ENCODE data around the gene TMEM181.
"Not testable (repeated sequence)": the region's sequence is repeated elsewhere in the genome, so short reads cannot be mapped to it uniquely, and the experiment has no call there.

Gene TMEM181

GRCh38 chr6:158663625-158664165, 103.8 kb downstream of the TMEM181 start:
- no peak for DNase-seq

DNA sequence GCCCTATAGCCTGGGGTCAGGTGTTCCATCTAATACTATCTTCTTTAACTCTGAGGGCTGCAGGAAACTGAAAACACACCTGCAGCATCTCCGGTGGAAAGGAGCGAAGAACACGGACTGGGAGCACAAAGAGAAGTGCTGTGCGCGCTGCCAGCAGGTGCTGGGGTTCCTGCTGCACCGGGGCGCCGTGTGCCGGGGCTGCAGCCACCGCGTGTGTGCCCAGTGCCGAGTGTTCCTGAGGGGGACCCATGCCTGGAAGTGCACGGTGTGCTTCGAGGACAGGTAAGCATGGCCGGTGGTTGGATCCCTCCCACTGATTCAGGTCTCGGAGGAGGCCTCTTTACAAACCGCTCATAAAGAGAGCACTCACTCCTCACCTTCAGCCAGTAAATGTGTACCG, 105.4 kb downstream of the TMEM181 start:
- no peak for DNase-seq

DNA sequence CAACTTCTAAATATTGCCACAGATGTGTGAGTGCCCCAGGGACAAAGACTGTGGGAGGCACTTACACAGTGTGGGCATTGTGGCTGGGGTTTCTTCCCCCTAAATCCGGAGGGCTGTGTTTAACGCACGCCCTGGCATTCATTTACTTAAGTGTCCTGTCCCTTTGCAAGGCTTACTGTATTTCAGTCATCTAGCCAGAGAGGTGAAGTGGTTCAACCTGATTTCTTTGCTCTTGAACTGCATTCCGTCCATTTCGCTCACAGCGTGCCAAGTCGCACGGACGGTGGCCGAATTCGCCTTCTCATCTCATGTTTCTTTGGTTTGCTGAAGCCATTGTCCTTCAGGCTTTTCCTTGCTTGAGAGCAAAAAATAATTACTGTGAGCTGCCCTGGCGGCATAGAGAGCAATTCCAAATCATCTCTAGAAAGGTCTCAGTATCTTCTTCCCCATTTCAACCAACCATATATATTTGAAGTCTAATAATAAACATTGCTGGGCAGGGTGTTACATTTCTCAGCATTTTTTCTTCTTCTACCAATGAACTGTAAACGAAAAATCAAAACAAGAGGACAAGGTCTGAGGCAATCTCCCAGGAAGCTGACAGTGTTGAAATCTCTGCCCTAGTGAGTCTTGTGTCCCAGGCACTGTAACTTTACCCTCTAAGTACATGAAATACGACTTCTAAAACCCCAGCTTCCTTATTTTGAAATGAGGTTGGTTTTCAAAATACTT, 106.9 kb downstream of the TMEM181 start:
- no peak for DNase-seq

DNA sequence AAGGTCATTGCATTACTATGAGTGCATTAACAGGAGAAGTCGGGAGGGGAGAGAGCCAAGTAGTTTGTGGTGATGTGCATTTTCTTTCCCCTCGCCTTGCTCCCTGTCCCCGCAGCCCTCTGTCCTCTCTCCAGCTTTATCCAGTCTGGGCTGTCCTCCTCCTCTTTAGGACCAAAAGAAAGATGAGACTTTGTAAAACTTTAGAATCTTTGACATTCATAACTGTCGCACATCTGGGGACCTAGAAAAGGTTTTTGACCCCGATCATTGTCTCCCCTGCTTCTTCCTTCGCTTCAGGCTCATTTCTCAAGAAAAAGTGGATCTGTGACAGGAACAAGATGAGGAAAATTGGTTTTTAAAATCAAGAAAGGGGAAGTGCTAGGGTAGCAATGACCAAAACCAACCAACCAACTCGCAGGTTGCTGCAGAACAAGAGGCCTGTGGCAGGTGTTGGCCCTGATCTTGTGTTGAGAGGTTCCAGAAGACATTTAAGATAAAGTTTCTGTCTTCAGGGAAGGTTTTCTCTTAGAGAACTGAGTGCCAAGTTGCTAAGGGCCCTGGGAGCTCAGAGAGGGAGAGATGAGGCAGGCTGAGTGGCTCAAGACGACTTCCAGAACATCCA, 107.6 kb downstream of the TMEM181 start:
- DNase-seq, result no peak

DNA sequence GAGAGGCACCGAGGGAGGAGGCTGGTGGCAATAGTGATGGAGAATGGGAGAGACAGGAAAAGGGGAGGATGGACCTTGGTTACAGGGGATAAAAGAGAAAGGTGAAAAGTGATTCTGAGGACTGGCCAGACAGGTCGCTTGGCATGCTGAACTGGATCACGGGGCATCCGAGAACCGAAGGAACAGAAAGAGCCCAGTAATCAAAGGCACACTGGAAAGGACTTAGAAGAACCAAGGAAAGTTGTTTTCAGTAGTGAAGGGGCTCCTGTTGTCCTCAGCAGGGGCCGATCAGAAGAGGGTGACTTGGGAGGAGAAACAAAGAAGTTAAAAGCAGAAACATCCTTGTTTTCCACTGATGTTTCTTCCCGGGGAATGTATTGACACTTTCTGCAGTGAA, 108.8 kb downstream of the TMEM181 start:
- DNase-seq, result no peak

DNA sequence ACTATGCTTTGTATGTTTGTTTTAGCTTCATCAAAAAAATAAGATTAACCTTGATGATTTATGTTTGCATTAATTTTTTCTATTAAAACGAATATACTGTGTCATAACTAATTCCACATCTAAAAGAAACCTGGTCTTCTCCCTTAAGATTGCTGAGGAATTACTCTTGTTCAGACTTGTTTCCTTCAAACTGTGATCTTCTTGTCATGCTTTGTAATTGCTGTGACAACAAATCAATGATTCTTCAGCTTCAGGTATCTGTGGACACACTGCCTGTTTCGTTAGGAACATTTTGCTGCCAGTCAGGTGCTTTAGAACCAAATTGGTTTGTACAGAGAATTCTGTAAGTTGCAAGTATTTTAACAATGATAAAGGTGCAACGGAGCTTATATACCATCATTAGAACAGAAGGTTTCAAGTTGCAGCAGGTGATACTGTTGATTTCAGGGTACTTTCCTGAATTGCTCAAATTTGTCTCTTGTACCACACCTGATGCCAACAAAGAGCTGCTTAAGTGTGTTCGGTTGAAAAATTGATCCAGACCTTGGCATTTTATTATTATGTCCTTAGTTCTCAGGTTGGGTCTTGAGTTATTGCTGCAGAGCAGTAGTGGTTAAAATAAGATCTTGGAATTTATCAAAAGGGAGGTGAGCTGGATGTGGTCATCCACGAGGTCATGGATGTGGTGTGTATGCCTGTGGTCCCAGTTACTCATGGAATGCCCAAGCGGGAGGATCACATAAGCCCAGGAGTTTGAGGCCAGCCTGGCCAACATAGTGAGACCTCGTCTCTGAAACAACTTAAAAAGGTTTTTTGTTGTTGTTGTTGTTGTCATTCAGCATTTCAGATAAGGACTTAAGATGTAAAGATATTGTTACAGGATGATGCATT, 109.5 kb downstream of the TMEM181 start:
- no peak for DNase-seq

DNA sequence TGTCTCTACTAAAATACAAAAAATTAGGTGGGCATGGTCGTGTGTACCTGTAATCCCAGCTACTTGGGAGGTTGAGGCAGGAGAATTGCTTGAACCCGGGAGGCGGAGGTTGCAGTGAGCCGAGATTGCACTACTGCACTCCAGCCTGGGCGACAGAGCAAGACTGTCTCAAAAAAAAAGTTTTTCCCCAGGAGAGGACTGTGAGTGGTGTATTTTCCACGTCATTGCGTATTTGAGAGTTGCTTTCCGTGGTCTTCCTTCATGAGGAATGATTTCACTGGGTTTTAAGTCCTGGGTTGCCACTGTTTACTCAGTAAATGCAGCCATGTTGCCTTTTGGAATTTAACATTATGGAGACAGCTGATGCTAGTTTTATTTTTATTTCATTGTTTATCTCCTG, 112.2 kb downstream of the TMEM181 start:
- not testable (repeated sequence) for DNase-seq

DNA sequence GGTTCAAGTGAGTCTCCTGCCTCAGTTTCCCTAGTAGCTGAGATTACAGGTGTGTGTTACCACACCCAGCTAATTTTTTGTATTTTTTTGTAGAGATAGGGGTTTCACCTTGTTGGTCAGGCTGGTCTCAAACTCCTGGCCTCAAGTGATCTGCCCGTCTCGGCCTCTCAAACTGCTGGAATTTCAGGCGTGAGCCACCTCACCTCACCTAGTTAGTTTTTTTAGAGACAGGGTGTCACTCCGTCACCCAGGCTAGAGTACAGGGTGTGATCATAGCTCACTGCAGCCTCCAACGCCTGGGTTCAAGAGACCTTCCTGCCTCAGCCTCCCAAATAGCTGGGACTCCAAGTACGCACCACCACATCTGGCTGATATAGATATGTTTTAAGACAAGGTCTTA, 112.8 kb downstream of the TMEM181 start:
- DNase-seq, result no peak

- no peak for DNase-seq
These were observed 114.6 kb downstream of the TMEM181 start for GRCh38 chr6:158674342-158675131.

GRCh38 chr6:158677094-158677493, 117.2 kb downstream of the TMEM181 start:
- DNase-seq, result not testable (repeated sequence)

DNA sequence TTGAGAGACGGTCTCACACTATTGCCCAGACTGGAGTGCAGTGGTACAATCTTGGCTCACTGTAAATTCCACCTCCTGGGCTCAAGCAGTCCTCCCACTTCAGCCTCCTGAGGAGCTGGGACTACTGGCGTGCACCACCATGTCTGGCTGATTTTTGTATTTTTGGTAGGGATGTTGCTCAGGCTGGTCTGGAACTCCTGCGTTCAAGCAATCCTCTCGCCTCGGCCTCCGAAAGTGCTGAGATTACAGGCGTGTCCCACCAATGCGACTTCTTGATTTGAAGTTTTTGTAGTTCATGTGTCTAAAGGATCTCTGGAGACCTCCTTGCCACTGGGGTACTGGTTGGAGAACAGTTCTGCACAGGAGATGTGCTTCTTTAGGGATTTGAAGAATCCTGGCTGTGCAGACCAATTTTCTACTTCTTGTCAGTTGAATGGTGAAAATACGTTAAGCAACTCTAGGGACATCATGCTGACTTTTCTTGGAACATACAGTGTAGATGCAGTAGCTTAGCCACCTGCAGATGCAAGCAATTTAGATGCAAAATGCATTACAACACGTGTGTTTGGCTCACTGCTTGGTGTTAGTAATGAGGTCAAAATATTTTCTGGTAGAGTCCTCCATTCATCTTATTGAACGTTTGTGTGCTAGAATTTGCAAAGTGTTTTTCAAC, 118.2 kb downstream of the TMEM181 start:
- DNase-seq, result no peak

- no peak for DNase-seq
These were observed 120.1 kb downstream of the TMEM181 start for GRCh38 chr6:158680015-158680414.

GRCh38 chr6:158680481-158680880, 120.6 kb downstream of the TMEM181 start:
- no peak for DNase-seq

DNA sequence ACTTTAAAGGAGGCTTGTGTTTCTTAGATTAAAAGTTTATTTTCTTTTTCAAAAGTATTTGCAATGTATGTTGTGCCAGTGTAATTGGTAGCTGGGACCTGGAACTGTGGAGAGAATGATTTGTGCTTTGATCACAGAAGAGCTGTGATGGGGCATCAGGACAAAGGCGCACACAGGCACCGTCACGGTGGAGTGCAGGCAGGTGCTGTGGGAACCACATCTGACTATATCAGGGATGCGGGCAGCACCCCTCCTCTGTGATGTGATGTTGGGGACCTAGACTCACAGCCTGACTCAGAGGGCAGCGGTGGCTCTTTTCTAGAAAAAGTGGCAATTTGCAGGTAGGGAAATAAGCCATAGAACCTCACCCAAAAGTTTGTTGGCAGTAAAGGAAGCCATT, 124.4 kb downstream of the TMEM181 start:
- no peak for DNase-seq

GRCh38 chr6:158684745-158685324, 124.9 kb downstream of the TMEM181 start:
- no peak for DNase-seq
